Mesenchymal stem cell (in vitro differentiated cells and primary cell): Measurements from ENCODE around the gene INTS3.

Experiments used
- DNase-seq: peaks from one replicate; pipeline ENCODE4 v3.0.0-alpha.2; 2013
- H2AFZ ChIP-seq: one replicate; pipeline ENCODE4 v1.6.1; 2013; ENCODE audit warnings: low read depth, mild to moderate bottlenecking, control low read depth, inconsistent platforms, low read length, moderate library complexity
- H2AK5ac ChIP-seq: 2 replicates; pipeline ENCODE4 v1.6.1; 2013; ENCODE audit warnings: low read length, moderate library complexity, mild to moderate bottlenecking, inconsistent platforms; ENCODE audit not compliant: severe bottlenecking
- H2BK120ac ChIP-seq: one replicate; pipeline ENCODE4 v1.6.1; 2013; ENCODE audit warnings: low read depth, mild to moderate bottlenecking, inconsistent platforms, low read length, moderate library complexity
- H2BK12ac ChIP-seq, 2 experiments: one replicate each; pipeline ENCODE4 v1.6.1; 2013; ENCODE audit warnings: inconsistent platforms in 2 of 2, low read length in 2 of 2, mild to moderate bottlenecking in 2 of 2, moderate library complexity in 2 of 2, control low read depth in 1 of 2
- H2BK15ac ChIP-seq: one replicate; pipeline ENCODE4 v1.6.1; 2013; ENCODE audit warnings: mild to moderate bottlenecking, low read depth, inconsistent platforms; ENCODE audit not compliant: poor library complexity, severe bottlenecking
- H2BK5ac ChIP-seq: 2 replicates; pipeline ENCODE4 v1.6.1; 2013; ENCODE audit warnings: low read depth, mild to moderate bottlenecking, low read length, control low read depth, inconsistent platforms; ENCODE audit not compliant: poor library complexity, severe bottlenecking
- H3K14ac ChIP-seq, 2 experiments: one replicate each; pipeline ENCODE4 v1.6.1; 2013; ENCODE audit warnings: inconsistent platforms in 2 of 2, low read length in 2 of 2, control low read depth in 1 of 2, mild to moderate bottlenecking in 1 of 2, moderate library complexity in 1 of 2
- H3K18ac ChIP-seq, 2 experiments: one replicate each; pipeline ENCODE4 v1.6.1; 2013; ENCODE audit warnings: inconsistent platforms in 2 of 2, low read length in 2 of 2, control low read depth in 1 of 2, low read depth in 1 of 2, mild to moderate bottlenecking in 1 of 2
- H3K23ac ChIP-seq, 2 experiments: one replicate each; pipeline ENCODE4 v1.6.1; 2013; ENCODE audit warnings: inconsistent platforms in 2 of 2, low read length in 2 of 2, mild to moderate bottlenecking in 2 of 2, moderate library complexity in 2 of 2, control low read depth in 1 of 2
- H3K27ac ChIP-seq: 2 replicates; pipeline ENCODE4 v1.5.1; 2013; ENCODE audit warnings: mild to moderate bottlenecking, moderate library complexity, low read length, control low read depth, inconsistent platforms; ENCODE audit not compliant: poor library complexity, severe bottlenecking
- H3K27me3 ChIP-seq, 2 experiments: 2 replicates each; pipeline versions ENCODE4 v1.6.1 to v1.7.0; 2013; ENCODE audit warnings: low read length in 2 of 2, mild to moderate bottlenecking in 2 of 2, moderate library complexity in 2 of 2, control low read depth in 1 of 2, inconsistent platforms in 1 of 2; ENCODE audit not compliant: control insufficient read depth in 1 of 2, insufficient read depth in 1 of 2
- H3K36me3 ChIP-seq, 2 experiments: 2 replicates each; pipeline versions ENCODE4 v1.6.1 to v1.7.0; 2013; ENCODE audit warnings: low read length in 2 of 2, control low read depth in 1 of 2, inconsistent platforms in 1 of 2, low read depth in 1 of 2, mild to moderate bottlenecking in 1 of 2; ENCODE audit not compliant: insufficient read depth in 2 of 2, control insufficient read depth in 1 of 2
- H3K4ac ChIP-seq, 2 experiments: one replicate each; pipeline ENCODE4 v1.6.1; 2013; ENCODE audit warnings: inconsistent platforms in 2 of 2, low read length in 2 of 2, mild to moderate bottlenecking in 2 of 2, moderate library complexity in 2 of 2, control low read depth in 1 of 2, low read depth in 1 of 2
- H3K4me1 ChIP-seq: 2 replicates; pipeline ENCODE4 v1.6.1; 2013; ENCODE audit warnings: low read depth, low read length, control low read depth; ENCODE audit not compliant: control insufficient read depth, insufficient read depth
- H3K4me2 ChIP-seq: 2 replicates; pipeline ENCODE4 v1.6.1; 2013; ENCODE audit warnings: low read length, mild to moderate bottlenecking, inconsistent platforms; ENCODE audit not compliant: poor library complexity, severe bottlenecking
- H3K4me3 ChIP-seq, 2 experiments: 2 replicates each; pipeline versions ENCODE4 v1.5.1 to v1.7.0; 2013; ENCODE audit warnings: low read length in 2 of 2, mild to moderate bottlenecking in 2 of 2, control low read depth in 1 of 2, low read depth in 1 of 2; ENCODE audit not compliant: insufficient read depth in 1 of 2
- H3K79me1 ChIP-seq: replicated peaks from 2 replicates; pipeline ENCODE4 v1.6.1; 2013; ENCODE audit warnings: mild to moderate bottlenecking, control low read depth, low read length, inconsistent platforms; ENCODE audit not compliant: poor library complexity, severe bottlenecking
- H3K9ac ChIP-seq: 2 replicates; pipeline ENCODE4 v1.7.0; 2013; ENCODE audit warnings: mild to moderate bottlenecking, low read length, moderate library complexity
- H3K9me3 ChIP-seq: 2 replicates; pipeline ENCODE4 v1.7.0; 2013; ENCODE audit warnings: mild to moderate bottlenecking, low read length; ENCODE audit not compliant: control insufficient read depth
- H4K8ac ChIP-seq: one replicate; pipeline ENCODE4 v1.6.1; 2013; ENCODE audit warnings: inconsistent platforms, mild to moderate bottlenecking, low read length, moderate library complexity
- H4K91ac ChIP-seq: one replicate; pipeline ENCODE4 v1.6.1; 2013; ENCODE audit warnings: mild to moderate bottlenecking, low read length, inconsistent platforms
- WGBS: methylation state at CpG from one replicate; pipeline ENCODE4 v1.1.7; 2013; ENCODE audit warnings: mixed read lengths; 5-methylcytosine and 5-hydroxymethylcytosine counted together

INTS3 gene

GRCh38 chr1:153680120-153680403, 47.8 kb upstream of the INTS3 start:
- Histone ChIP-seq H3K9me3 (no peaks in the 10 kb centered on the region), H2BK12ac (no peak overlapping the region), H3K9ac (peak overlapping the region; percentile 76), H3K27me3 (peaks cover 7 to 43% of the 10 kb centered on the region in 2 experiments), H4K91ac (no peak overlapping the region), H3K36me3 (peaks cover 6 to 16% of the 10 kb centered on the region in 2 experiments), H3K14ac (no peak overlapping the region), H2AFZ (no peak overlapping the region), H2BK15ac (no peak overlapping the region), H2AK5ac (no peak overlapping the region), H3K18ac (no peak overlapping the region), H3K23ac (no peak overlapping the region), H2BK120ac (no peak overlapping the region), H3K27ac (no peak overlapping the region), H3K4me3 (peak overlapping the region in 1 of 2 experiments; percentile 80), H4K8ac (no peak overlapping the region), H3K4ac (no peak overlapping the region), H3K79me1 (no peaks in the 10 kb centered on the region), H3K4me2 (no peak overlapping the region), H2BK5ac (no peak overlapping the region), H3K4me1 (peaks cover 20% of the 10 kb centered on the region)
- DNase-seq, result no peak
- 10% methylated on average over 10 of the region's 10 CpGs for WGBS

GRCh38 chr1:153682730-153683129, 45.1 kb upstream of the INTS3 start:
- no peak overlapping the region for H2BK15ac ChIP-seq
- peaks cover 7 to 55% of the 10 kb centered on the region in 2 experiments for H3K27me3 ChIP-seq
- no peak overlapping the region for H3K4me2 ChIP-seq
- no peak overlapping the region for H2BK5ac ChIP-seq
- H3K14ac ChIP-seq, result no peak overlapping the region
- no peaks in the 10 kb centered on the region for H3K9me3 ChIP-seq
- H4K8ac ChIP-seq, result no peak overlapping the region
- no peak overlapping the region for H4K91ac ChIP-seq
- H2AK5ac ChIP-seq, result no peak overlapping the region
- no peak overlapping the region for H3K23ac ChIP-seq
- H3K4me3 ChIP-seq, result no peak overlapping the region
- DNase-seq, result no peak
- H2BK120ac ChIP-seq, result no peak overlapping the region
- no peak overlapping the region for H2BK12ac ChIP-seq
- no peak overlapping the region for H3K18ac ChIP-seq
- H3K9ac ChIP-seq, result no peak overlapping the region
- H2AFZ ChIP-seq, result no peak overlapping the region
- H3K36me3 ChIP-seq, result peaks cover 6 to 35% of the 10 kb centered on the region in 2 experiments
- H3K4ac ChIP-seq, result no peak overlapping the region
- H3K4me1 ChIP-seq, result peaks cover 20% of the 10 kb centered on the region
- no peaks in the 10 kb centered on the region for H3K79me1 ChIP-seq
- no peak overlapping the region for H3K27ac ChIP-seq
- 79% methylated on average over 5 of the region's 7 CpGs for WGBS

GRCh38 chr1:153683854-153684253, 44.0 kb upstream of the INTS3 start:
- no peak overlapping the region for H2AK5ac ChIP-seq
- H4K91ac ChIP-seq, result no peak overlapping the region
- no peak overlapping the region for H3K27ac ChIP-seq
- H3K36me3 ChIP-seq, result peaks cover 6 to 45% of the 10 kb centered on the region in 2 experiments
- H2BK120ac ChIP-seq, result no peak overlapping the region
- H2BK15ac ChIP-seq, result no peak overlapping the region
- no peaks in the 10 kb centered on the region for H3K9me3 ChIP-seq
- no peak overlapping the region for H2AFZ ChIP-seq
- no peak overlapping the region for H3K23ac ChIP-seq
- no peak overlapping the region for H3K4me3 ChIP-seq
- H3K4me1 ChIP-seq, result peaks cover 12% of the 10 kb centered on the region
- DNase-seq, result no peak
- H2BK5ac ChIP-seq, result no peak overlapping the region
- WGBS, result 83% methylated on average over 5 of the region's 5 CpGs
- no peak overlapping the region for H3K4me2 ChIP-seq
- H3K18ac ChIP-seq, result no peak overlapping the region
- H2BK12ac ChIP-seq, result no peak overlapping the region
- H4K8ac ChIP-seq, result no peak overlapping the region
- no peak overlapping the region for H3K14ac ChIP-seq
- H3K27me3 ChIP-seq, result peaks cover 7 to 45% of the 10 kb centered on the region in 2 experiments
- H3K4ac ChIP-seq, result no peak overlapping the region
- H3K9ac ChIP-seq, result no peak overlapping the region
- no peaks in the 10 kb centered on the region for H3K79me1 ChIP-seq

- DNase-seq, result no peak
- Histone ChIP-seq H3K36me3 (peaks cover 0 to 55% of the 10 kb centered on the region in 2 experiments), H3K27ac (no peak overlapping the region), H3K79me1 (no peaks in the 10 kb centered on the region), H3K9ac (no peak overlapping the region), H3K4ac (no peak overlapping the region), H4K91ac (no peak overlapping the region), H2BK12ac (no peak overlapping the region), H3K4me3 (no peak overlapping the region), H3K27me3 (peaks cover under 1 to 38% of the 10 kb centered on the region in 2 experiments), H2BK15ac (no peak overlapping the region), H3K18ac (no peak overlapping the region), H3K23ac (no peak overlapping the region), H2BK120ac (no peak overlapping the region), H4K8ac (no peak overlapping the region), H3K14ac (peak overlapping the region in 1 of 2 experiments; percentile 69), H2BK5ac (no peak overlapping the region), H2AK5ac (no peak overlapping the region), H3K4me1 (peaks cover 4% of the 10 kb centered on the region), H2AFZ (no peak overlapping the region), H3K9me3 (no peaks in the 10 kb centered on the region), H3K4me2 (no peak overlapping the region)
- WGBS, result 94% methylated on average over 8 of the region's 12 CpGs
Measured at GRCh38 chr1:153684892-153685291, 43.0 kb upstream of the INTS3 start.
